ENCODE data around the gene MOV10L1. TPM values are rescaled to one million over a fixed set of nuclear protein-coding genes. Genes with fewer than 3 reads are reported as not detected.

MOV10L1 gene
- total RNA-seq, 1 donor from 2014 or later = 0.12 TPM

DNA sequence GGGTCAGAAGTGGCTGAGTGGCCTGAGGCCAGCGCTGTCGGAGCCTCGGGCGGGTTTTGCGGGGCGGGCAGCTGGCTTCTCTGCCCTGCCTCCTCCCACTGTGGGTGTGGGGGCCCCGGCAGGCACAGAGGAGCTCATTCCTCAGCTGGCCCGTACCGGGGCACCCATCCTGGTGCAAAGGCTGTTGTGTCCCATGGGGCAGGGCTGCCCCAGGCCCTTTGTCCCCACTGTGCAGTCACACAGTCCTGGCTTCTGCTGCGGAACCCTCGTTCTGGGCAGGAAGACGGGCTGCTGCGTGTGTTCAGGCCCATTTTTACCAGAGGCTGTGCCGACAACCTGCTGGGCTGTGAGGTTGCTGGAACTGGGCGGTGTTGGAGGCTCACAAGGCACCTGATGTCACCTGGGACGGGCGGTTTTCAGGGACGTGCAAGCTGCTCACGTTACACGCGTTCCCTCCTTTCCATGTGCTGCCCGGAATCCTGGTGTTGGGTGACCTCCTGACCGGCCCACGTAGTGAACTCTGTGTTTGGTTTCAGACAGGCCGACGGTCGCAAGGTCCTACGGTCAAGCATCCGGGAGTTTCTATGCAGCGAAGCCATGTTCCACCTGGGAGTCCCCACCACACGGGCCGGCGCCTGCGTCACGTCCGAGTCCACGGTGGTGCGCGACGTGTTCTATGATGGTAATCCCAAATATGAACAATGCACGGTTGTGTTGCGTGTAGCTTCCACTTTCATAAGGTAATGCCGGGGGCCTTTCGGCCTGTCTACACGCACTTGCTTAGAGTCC, 116.2 kb downstream of the MOV10L1 start:
- no peak overlapping the region for H3K4me3 ChIP-seq (ENCODE audit: low read depth, low read length)
- DNase-seq (ENCODE audit: low read depth) = no peak
- TF ChIP-seq, protein P1, sequence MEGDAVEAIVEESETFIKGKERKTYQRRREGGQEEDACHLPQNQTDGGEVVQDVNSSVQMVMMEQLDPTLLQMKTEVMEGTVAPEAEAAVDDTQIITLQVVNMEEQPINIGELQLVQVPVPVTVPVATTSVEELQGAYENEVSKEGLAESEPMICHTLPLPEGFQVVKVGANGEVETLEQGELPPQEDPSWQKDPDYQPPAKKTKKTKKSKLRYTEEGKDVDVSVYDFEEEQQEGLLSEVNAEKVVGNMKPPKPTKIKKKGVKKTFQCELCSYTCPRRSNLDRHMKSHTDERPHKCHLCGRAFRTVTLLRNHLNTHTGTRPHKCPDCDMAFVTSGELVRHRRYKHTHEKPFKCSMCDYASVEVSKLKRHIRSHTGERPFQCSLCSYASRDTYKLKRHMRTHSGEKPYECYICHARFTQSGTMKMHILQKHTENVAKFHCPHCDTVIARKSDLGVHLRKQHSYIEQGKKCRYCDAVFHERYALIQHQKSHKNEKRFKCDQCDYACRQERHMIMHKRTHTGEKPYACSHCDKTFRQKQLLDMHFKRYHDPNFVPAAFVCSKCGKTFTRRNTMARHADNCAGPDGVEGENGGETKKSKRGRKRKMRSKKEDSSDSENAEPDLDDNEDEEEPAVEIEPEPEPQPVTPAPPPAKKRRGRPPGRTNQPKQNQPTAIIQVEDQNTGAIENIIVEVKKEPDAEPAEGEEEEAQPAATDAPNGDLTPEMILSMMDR (conservative IDR thresholded peaks at IDR 0.05; ENCODE audit: low read depth, low read length) = no peak

DNA sequence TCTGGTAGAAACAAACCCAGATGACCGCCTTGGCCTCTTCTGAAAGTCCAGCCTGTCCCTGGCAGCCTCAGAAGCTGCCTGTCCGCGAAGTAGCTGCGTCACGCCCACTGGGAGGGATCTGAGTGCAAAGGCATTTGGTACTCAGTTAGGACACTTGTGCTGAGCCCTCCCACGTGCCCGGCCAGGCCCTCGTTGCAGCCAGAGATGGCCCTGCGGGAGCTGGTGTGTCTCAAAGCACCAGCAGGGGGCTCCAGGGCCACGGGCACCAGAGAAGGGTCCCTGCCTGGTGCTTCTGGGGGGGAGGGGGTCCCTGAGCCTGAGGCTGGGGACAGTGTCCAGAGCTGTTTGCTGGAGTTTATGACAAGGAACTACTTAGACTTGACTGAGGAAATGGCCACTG, 116.8 kb downstream of the MOV10L1 start:
- no peak overlapping the region for H3K4me3 ChIP-seq (ENCODE audit: low read depth, low read length)
- TF ChIP-seq, protein P1 (conservative IDR thresholded peaks at IDR 0.05; ENCODE audit: low read depth, low read length) = peak; percentile 59
- DNase-seq (ENCODE audit: low read depth) = no peak

- TF ChIP-seq, protein P1 (conservative IDR thresholded peaks at IDR 0.05; ENCODE audit: low read depth, low read length) = no peak
- DNase-seq (ENCODE audit: low read depth) = no peak
- H3K4me3 ChIP-seq (ENCODE audit: low read depth, low read length) = no peak overlapping the region
Measured at GRCh38 chr22:50207383-50208140, 117.8 kb downstream of the MOV10L1 start.

DNA sequence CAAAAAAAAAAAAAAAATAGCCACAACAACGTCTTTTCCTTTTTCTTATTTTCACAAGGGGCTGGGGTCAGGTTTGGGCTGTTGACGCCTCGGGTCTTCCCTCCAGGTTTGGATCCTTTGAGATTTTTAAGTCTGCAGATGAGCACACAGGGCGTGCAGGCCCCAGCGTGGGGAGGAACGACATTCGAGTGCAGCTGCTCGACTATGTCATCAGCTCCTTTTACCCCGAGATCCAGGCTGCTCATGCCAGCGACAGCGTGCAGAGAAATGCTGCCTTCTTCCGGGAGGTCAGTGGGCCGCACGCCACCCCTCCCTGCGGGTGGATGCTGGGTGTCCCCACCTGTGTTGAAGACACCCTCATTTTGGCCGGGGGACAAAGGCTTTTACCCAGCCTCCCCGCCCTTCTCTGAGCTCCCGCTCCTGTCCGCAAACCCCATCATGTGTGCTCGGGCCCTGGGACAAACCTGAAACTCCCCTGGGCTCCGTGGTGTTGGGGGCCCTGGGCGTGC, 118.7 kb downstream of the MOV10L1 start:
- DNase-seq (ENCODE audit: low read depth) = no peak
- TF ChIP-seq, protein P1 (conservative IDR thresholded peaks at IDR 0.05; ENCODE audit: low read depth, low read length) = no peak

GRCh38 chr22:50208939-50209892, 119.4 kb downstream of the MOV10L1 start:
- no peak overlapping the region for H3K4me3 ChIP-seq (ENCODE audit: low read depth, low read length)
- TF ChIP-seq, protein P1 (conservative IDR thresholded peaks at IDR 0.05; ENCODE audit: low read depth, low read length) = no peak
- DNase-seq (ENCODE audit: low read depth) = no peak

More for the DNA sequence above, 118.7 kb downstream of the MOV10L1 start:
- no peak overlapping the region for H3K4me3 ChIP-seq (ENCODE audit: low read depth, low read length)

GRCh38 chr22:50209893-50210292, 120.1 kb downstream of the MOV10L1 start:
- TF ChIP-seq, protein P1 (conservative IDR thresholded peaks at IDR 0.05; ENCODE audit: low read depth, low read length) = peak; percentile 90
- no peak for DNase-seq (ENCODE audit: low read depth)

More at GRCh38 chr22:50209893-50210292, 120.1 kb downstream of the MOV10L1 start:
- no peak overlapping the region for H3K4me3 ChIP-seq (ENCODE audit: low read depth, low read length)

Data from epithelial cell of proximal tubule (primary cell).